HL-60 (cell line): ENCODE measurements around the gene JMJD7.

Experiments
- DNase-seq, 2 experiments: peaks; one replicate each; pipeline ENCODE4 v3.0.0-alpha.2; 2010 to 2020; ENCODE audit warnings: low read depth in 1 of 2, low spot score in 1 of 2
- H3K27ac ChIP-seq: fragments of 250-450 bp; sonication (Bioruptor Pico); replicated peaks from 2 replicates; pipeline ENCODE4 v1.5.1; 2020; ENCODE audit warnings: mild to moderate bottlenecking, moderate library complexity
- H3K27me3 ChIP-seq: fragments of 250-450 bp; sonication (Bioruptor Pico); 2 replicates; pipeline ENCODE4 v1.5.1; 2021; ENCODE audit warnings: mild to moderate bottlenecking, moderate library complexity; ENCODE audit not compliant: insufficient read depth, poor library complexity, severe bottlenecking
- H3K4me3 ChIP-seq: replicated peaks from 2 replicates; pipeline ENCODE4 v1.5.1; 2011; ENCODE audit warnings: mild to moderate bottlenecking, control low read depth, low read length; ENCODE audit not compliant: insufficient read depth
- GABPA ChIP-seq: IDR thresholded peaks from 2 replicates; pipeline ENCODE4 v1.6.1; 2012; ENCODE audit warnings: low read depth
- POLR2AphosphoS5 ChIP-seq: IDR thresholded peaks from 2 replicates; pipeline ENCODE4 v1.6.1; 2012; ENCODE audit warnings: low read depth
- REST ChIP-seq: IDR thresholded peaks from 2 replicates; pipeline ENCODE4 v1.6.1; 2012; ENCODE audit warnings: low read depth; ENCODE audit not compliant: insufficient replicate concordance
- SPI1 ChIP-seq: IDR thresholded peaks from 2 replicates; pipeline ENCODE4 v1.6.1; 2012; ENCODE audit warnings: low read depth, mild to moderate bottlenecking, borderline replicate concordance
- TF ChIP-seq, protein P1 (sequence below): IDR thresholded peaks from one replicate; pipeline ENCODE4 v1.5.1; 2011; ENCODE audit warnings: low read length, control low read depth, inconsistent platforms; ENCODE audit not compliant: insufficient read depth

JMJD7 gene

GRCh38 chr15:41780727-41781126 lies 47.2 kb upstream of the JMJD7 start:
- no peak overlapping the region for H3K4me3 ChIP-seq
- DNase-seq, result no peak
- H3K27ac ChIP-seq, result no peak overlapping the region
- no peaks in the 10 kb centered on the region for H3K27me3 ChIP-seq
- TF ChIP-seq GABPA, result no peak
- TF ChIP-seq POLR2AphosphoS5, result no peak
- no peak for TF ChIP-seq SPI1
- TF ChIP-seq, protein P1, sequence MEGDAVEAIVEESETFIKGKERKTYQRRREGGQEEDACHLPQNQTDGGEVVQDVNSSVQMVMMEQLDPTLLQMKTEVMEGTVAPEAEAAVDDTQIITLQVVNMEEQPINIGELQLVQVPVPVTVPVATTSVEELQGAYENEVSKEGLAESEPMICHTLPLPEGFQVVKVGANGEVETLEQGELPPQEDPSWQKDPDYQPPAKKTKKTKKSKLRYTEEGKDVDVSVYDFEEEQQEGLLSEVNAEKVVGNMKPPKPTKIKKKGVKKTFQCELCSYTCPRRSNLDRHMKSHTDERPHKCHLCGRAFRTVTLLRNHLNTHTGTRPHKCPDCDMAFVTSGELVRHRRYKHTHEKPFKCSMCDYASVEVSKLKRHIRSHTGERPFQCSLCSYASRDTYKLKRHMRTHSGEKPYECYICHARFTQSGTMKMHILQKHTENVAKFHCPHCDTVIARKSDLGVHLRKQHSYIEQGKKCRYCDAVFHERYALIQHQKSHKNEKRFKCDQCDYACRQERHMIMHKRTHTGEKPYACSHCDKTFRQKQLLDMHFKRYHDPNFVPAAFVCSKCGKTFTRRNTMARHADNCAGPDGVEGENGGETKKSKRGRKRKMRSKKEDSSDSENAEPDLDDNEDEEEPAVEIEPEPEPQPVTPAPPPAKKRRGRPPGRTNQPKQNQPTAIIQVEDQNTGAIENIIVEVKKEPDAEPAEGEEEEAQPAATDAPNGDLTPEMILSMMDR, result no peak
- no peak for TF ChIP-seq REST

GRCh38 chr15:41782371-41783282 lies 45.3 kb upstream of the JMJD7 start:
- TF ChIP-seq SPI1 (no peak), GABPA (no peak), POLR2AphosphoS5 (no peak), REST (no peak)
- TF ChIP-seq, protein P1, result no peak
- H3K27me3 ChIP-seq, result no peaks in the 10 kb centered on the region
- H3K4me3 ChIP-seq, result no peak overlapping the region
- H3K27ac ChIP-seq, result no peak overlapping the region
- DNase-seq, result no peak

GRCh38 chr15:41783296-41783695 lies 44.6 kb upstream of the JMJD7 start:
- TF ChIP-seq REST (no peak), POLR2AphosphoS5 (no peak), GABPA (no peak), SPI1 (no peak)
- TF ChIP-seq, protein P1, result no peak
- no peak for DNase-seq
- H3K4me3 ChIP-seq, result no peak overlapping the region
- H3K27me3 ChIP-seq, result no peaks in the 10 kb centered on the region
- H3K27ac ChIP-seq, result no peak overlapping the region
